GM12878 (cell line): ENCODE measurements around the gene AK8. TPM values are rescaled to one million over a fixed set of nuclear protein-coding genes. Genes with fewer than 3 reads are reported as not detected.

Experiments used
- ATAC-seq: fragments of 200-7000 bp; cut with Tn5 transposase; 3 replicates; pipeline ENCODE4 v1.9.1; 2020; ENCODE audit warnings: mild to moderate bottlenecking, moderate library complexity
- BruUV-seq: library from RNA; stranded (reverse); fragments of 400-500 nt; replicated peaks from 2 replicates; lab custom pipeline; 2021; lab: Mats Ljungman, UMichigan
- CTCF ChIA-PET: fragments of 300-600 bp; sonication (Branson Sonifier 250); formaldehyde crosslinking; extraction: SDS; loops from one replicate; lab custom pipeline; 2021; ENCODE audit warnings: inconsistent platforms; lab: Yijun Ruan, JAX
- POLR2A ChIA-PET: fragments of 350-600 bp; formaldehyde crosslinking; extraction: SDS; loops from one replicate; lab custom pipeline; 2021; ENCODE audit warnings: inconsistent platforms; lab: Charles Lee
- RAD21 ChIA-PET: fragments of 300-600 bp; sonication (Branson Sonifier 250); formaldehyde crosslinking; loops from one replicate; lab custom pipeline; 2023; ENCODE audit warnings: antibody characterized with exemption; ENCODE audit not compliant: unreplicated experiment; lab: Charles Lee
- SMC1A ChIA-PET: fragments of 300-600 bp; sonication (Branson Sonifier 250); formaldehyde crosslinking; loops from one replicate; lab custom pipeline; 2023; ENCODE audit not compliant: unreplicated experiment, uncharacterized antibody; lab: Charles Lee
- DNase-seq: peaks from one replicate; pipeline ENCODE4 v3.0.0-alpha.2; 2011; ENCODE audit warnings: low read depth, low spot score
- FAIRE-seq: peaks from 3 replicates; lab custom pipeline; 2011; peaks lifted over from hg19 to GRCh38; lab: Jason Lieb, UNC
- H2AFZ ChIP-seq: 2 replicates; pipeline ENCODE4 v1.6.0; 2011; ENCODE audit warnings: low read depth, low read length, control low read depth; ENCODE audit not compliant: control insufficient read depth
- H3K27ac ChIP-seq: 2 replicates; pipeline ENCODE4 v1.5.1; 2011; ENCODE audit warnings: control low read depth; ENCODE audit not compliant: control insufficient read depth, insufficient read depth
- H3K27me3 ChIP-seq, 2 experiments: replicated peaks in 1 of 2; 2 replicates each; pipeline versions ENCODE4 v1.6.0 to v1.6.1; 2011; ENCODE audit warnings: low read length in 1 of 2; ENCODE audit not compliant: control insufficient read depth in 2 of 2, insufficient read depth in 2 of 2
- H3K36me3 ChIP-seq, 2 experiments: 2 replicates each; pipeline ENCODE4 v1.5.1; 2011; ENCODE audit warnings: low read length in 1 of 2; ENCODE audit not compliant: control insufficient read depth in 2 of 2, insufficient read depth in 2 of 2
- H3K4me1 ChIP-seq: 2 replicates; pipeline ENCODE4 v1.6.1; 2011; ENCODE audit warnings: mild to moderate bottlenecking, low read length, moderate library complexity, mixed read lengths; ENCODE audit not compliant: control insufficient read depth, insufficient read depth
- H3K4me2 ChIP-seq: 2 replicates; pipeline ENCODE4 v1.6.0; 2011; ENCODE audit warnings: control low read depth; ENCODE audit not compliant: control insufficient read depth, insufficient read depth
- H3K4me3 ChIP-seq: fragments of 200-600 bp; sonication (generic); 2 replicates; pipeline ENCODE4 v1.5.1; 2016
- H3K79me2 ChIP-seq: 2 replicates; pipeline ENCODE4 v1.6.0; 2011; ENCODE audit warnings: low read length; ENCODE audit not compliant: control insufficient read depth, insufficient read depth
- H3K9ac ChIP-seq: 2 replicates; pipeline ENCODE4 v1.8.0; 2011; ENCODE audit warnings: low read length, control low read depth, mixed read lengths; ENCODE audit not compliant: control insufficient read depth, insufficient read depth
- H3K9me3 ChIP-seq: replicated peaks from 3 replicates; pipeline ENCODE4 v1.5.1; 2011; ENCODE audit warnings: mild to moderate bottlenecking, low read length; ENCODE audit not compliant: control insufficient read depth, insufficient read depth
- H4K20me1 ChIP-seq: 2 replicates; pipeline ENCODE4 v1.6.0; 2011; ENCODE audit not compliant: control insufficient read depth, insufficient read depth
- BCLAF1 ChIP-seq: fragments of 450-650 bp; IDR thresholded peaks from 2 replicates; pipeline ENCODE4 v1.6.1; 2017; ENCODE audit warnings: antibody characterized with exemption, mild to moderate bottlenecking, moderate library complexity
- CREM ChIP-seq: IDR thresholded peaks from 2 replicates; pipeline ENCODE4 v1.6.1; 2014; ENCODE audit warnings: antibody characterized with exemption, low read depth
- GATAD2B ChIP-seq: fragments of 450-650 bp; conservative IDR thresholded peaks from 2 replicates; pipeline ENCODE4 v1.6.1; 2017; ENCODE audit warnings: low read depth, mild to moderate bottlenecking, moderate library complexity
- IKZF1 ChIP-seq: fragments of 450-650 bp; conservative IDR thresholded peaks from 2 replicates; pipeline ENCODE4 v1.6.1; 2017; ENCODE audit warnings: antibody characterized with exemption, mild to moderate bottlenecking
- IKZF2 ChIP-seq, 2 experiments: fragments of 450-650 bp; IDR thresholded peaks; 2 replicates each; pipeline ENCODE4 v1.6.1; 2017; ENCODE audit warnings: mild to moderate bottlenecking in 2 of 2, moderate library complexity in 2 of 2
- MAX ChIP-seq: IDR thresholded peaks from 2 replicates; pipeline ENCODE4 v1.6.1; 2012; ENCODE audit warnings: low read depth, low read length, improper control_type of control experiment
- NBN ChIP-seq: fragments of 450-650 bp; IDR thresholded peaks from 2 replicates; pipeline ENCODE4 v1.6.1; 2016
- POLR2A ChIP-seq: IDR thresholded peaks from 2 replicates; pipeline ENCODE4 v1.6.1; 2011; ENCODE audit warnings: low read depth, mild to moderate bottlenecking, low read length
- RFX5 ChIP-seq: IDR thresholded peaks from 2 replicates; pipeline ENCODE4 v1.6.1; 2011; ENCODE audit warnings: low read depth, low read length, improper control_type of control experiment
- SREBF1 ChIP-seq: IDR thresholded peaks from 2 replicates; pipeline ENCODE4 v1.6.1; 2012; ENCODE audit warnings: mild to moderate bottlenecking, low read length
- SUPT20H ChIP-seq: IDR thresholded peaks from 2 replicates; pipeline ENCODE4 v1.6.1; 2011; ENCODE audit warnings: low read depth, mild to moderate bottlenecking, low read length, moderate library complexity, borderline replicate concordance; ENCODE audit not compliant: control insufficient read depth
- TAF1 ChIP-seq: IDR thresholded peaks from 2 replicates; pipeline ENCODE4 v1.6.1; 2011; ENCODE audit warnings: mild to moderate bottlenecking, low read depth, low read length, borderline replicate concordance
- TCF7 ChIP-seq: IDR thresholded peaks from 2 replicates; pipeline ENCODE4 v1.6.1; 2014; ENCODE audit warnings: antibody characterized with exemption, borderline replicate concordance
- ZBTB33 ChIP-seq: fragments of 450-650 bp; IDR thresholded peaks from 2 replicates; pipeline ENCODE4 v1.6.1; 2017; ENCODE audit warnings: mild to moderate bottlenecking
- ZBTB4 ChIP-seq: fragments of 450-650 bp; formaldehyde crosslinking; IDR thresholded peaks from 2 replicates; pipeline ENCODE4 v1.4.0; 2022; ENCODE audit warnings: mild to moderate bottlenecking, moderate library complexity
- ZNF274 ChIP-seq: IDR thresholded peaks from one replicate; pipeline ENCODE4 v1.8.0; 2011; ENCODE audit not compliant: insufficient read length, insufficient read depth
- WGBS: methylation state at CpG from one replicate; pipeline ENCODE4 v1.1.6; 2016; ENCODE audit warnings: low lambda C conversion rate; ENCODE audit not compliant: insufficient replicate concordance, insufficient coverage; ENCODE audit errors: missing lambda C conversion rate; 5-methylcytosine and 5-hydroxymethylcytosine counted together
- in situ Hi-C: fragments of 300-500 bp; cut with MboI; formaldehyde crosslinking; loops from 9 replicates; pipeline ENCODE4 v1.14.3; 2018; ENCODE audit warnings: mixed read lengths
- intact Hi-C: fragments of 100-400 bp; cut with micrococcal nuclease; formaldehyde crosslinking; loops from one replicate; pipeline ENCODE4 v1.14.2; 2022; ENCODE audit not compliant: unreplicated experiment
- polyA plus RNA-seq, 11 experiments: library from polyadenylated mRNA; depleted of rRNA in 4 of 11; unstranded in 6 of 11; stranded (reverse) in 5 of 11; fragments of >200 nt; fragmentation: Nextera tagmentation in 4 of 11; fragmentation: Illumina TruSeq in 1 of 11; extraction: Ambion mirVana in 4 of 11; extraction: Trizol in 1 of 11; gene quantifications; 1 replicate in 1 of 11; 2 replicates in 10 of 11; pipeline versions ENCODE4 v1.2.1 to v1.2.3, GENCODE V29; 2011 to 2016; ENCODE audit warnings: inconsistent platforms in 2 of 11, missing spikeins in 2 of 11, low read depth in 1 of 11
- total RNA-seq, 4 experiments: library from RNA; depleted of rRNA in 3 of 4; stranded (reverse); fragments of >200 nt in 3 of 4; fragmentation: Illumina TruSeq in 1 of 4; extraction: Trizol in 1 of 4; gene quantifications; 2 replicates each; pipeline versions ENCODE4 v1.2.1 to v1.2.3, GENCODE V29; 2013 to 2021

The AK8 gene
- total and polyA plus RNA-seq, 10 of the 15 experiments (the other 5 are each of a cell fraction or from before 2014, with no cell fraction given): 0.03 to 0.12 (median 0.06) TPM; not detected in 5

GRCh38 chr9:132776268-132776667 lies 101.8 kb downstream of the AK8 start:
- ATAC-seq (no peak), DNase-seq (no peak), FAIRE-seq (no peak)
- ChIA-PET POLR2A (no interaction called here), SMC1A (no interaction called here), CTCF (no interaction called here), RAD21 (no interaction called here)
- 68% methylated on average over 11 of the region's 11 CpGs for WGBS
- no peak overlapping the region for H3K4me3 ChIP-seq
- in situ Hi-C loops: no loop called here
- no peak overlapping the region for H2AFZ ChIP-seq
- TF ChIP-seq SREBF1: no peak
- no peak for TF ChIP-seq GATAD2B
- no peak for TF ChIP-seq TCF7
- no peak for TF ChIP-seq ZBTB4
- TF ChIP-seq IKZF1: no peak
- no peak for TF ChIP-seq RFX5
- TF ChIP-seq NBN: no peak
- TF ChIP-seq MAX: no peak
- TF ChIP-seq ZNF274: no peak
- no peak for TF ChIP-seq SUPT20H
- no peak for TF ChIP-seq POLR2A
- TF ChIP-seq TAF1: no peak
- TF ChIP-seq ZBTB33: no peak
- no peak for TF ChIP-seq CREM
- no peak for TF ChIP-seq BCLAF1
- TF ChIP-seq IKZF2 (IDR thresholded peaks at IDR 0.05): no peak
- no peaks in the 10 kb centered on the region for H4K20me1 ChIP-seq
- no peaks in the 10 kb centered on the region for H3K4me1 ChIP-seq
- no peaks in the 10 kb centered on the region for H3K36me3 ChIP-seq
- H3K9ac ChIP-seq: no peak overlapping the region
- no peak overlapping the region for H3K4me2 ChIP-seq
- H3K27ac ChIP-seq: no peak overlapping the region
- peaks cover 5% of the 10 kb centered on the region; the same call in 2 of the 3 replicates for H3K9me3 ChIP-seq
- H3K79me2 ChIP-seq: no peaks in the 10 kb centered on the region
- intact Hi-C loops: no loop called here
- H3K27me3 ChIP-seq: no peaks in the 10 kb centered on the region
- no TSS peak for BruUV-seq
